Measurements from ENCODE around the gene EVA1C. TPM values are rescaled to one million over a fixed set of nuclear protein-coding genes. Genes with fewer than 3 reads are reported as not detected.
A peak's percentile ranks its signal among the peaks of the same experiment; 100 is the strongest.

EVA1C gene
- polyA plus RNA-seq, 1 donor (not counting 4 experiments of a cell fraction or from before 2014, with no cell fraction given): 15.3 TPM

DNA sequence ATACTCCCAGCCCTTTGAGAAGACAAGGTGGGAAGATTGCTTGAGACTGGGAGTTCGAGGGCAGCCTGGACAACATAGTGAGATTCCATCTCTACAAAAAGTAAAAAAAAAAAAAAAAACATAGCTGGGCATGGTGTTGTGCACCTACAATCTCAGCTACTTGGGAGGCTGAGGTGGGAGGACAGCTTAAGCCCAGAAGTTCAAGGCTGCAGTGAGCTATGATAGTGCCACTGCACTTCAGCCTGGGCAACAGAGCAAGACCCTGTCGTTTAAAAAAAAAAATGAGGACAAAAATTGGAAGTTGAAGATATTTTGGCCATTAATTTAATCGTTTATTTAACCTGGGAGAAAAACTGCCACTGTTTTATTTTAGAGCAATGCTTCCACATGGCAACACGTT, 20.8 kb upstream of the EVA1C start:
- Histone ChIP-seq H3K4me1 (ENCODE audit: control insufficient read depth, extremely low read depth, insufficient read depth, low read length) (peaks cover 26% of the 10 kb centered on the region), H3K9ac (ENCODE audit: control insufficient read depth, extremely low read depth, insufficient read depth, low read length) (peak overlapping the region; percentile 82), H3K36me3 (ENCODE audit: control insufficient read depth in 2 of 2, extremely low read depth in 1 of 2, insufficient read depth in 2 of 2, low read length in 2 of 2) (peaks cover 6 to 24% of the 10 kb centered on the region in 2 experiments), H2AFZ (ENCODE audit: control insufficient read depth, low read length) (no peak overlapping the region), H3K9me3 (ENCODE audit: control insufficient read depth, low read depth, low read length) (no peaks in the 10 kb centered on the region), H3K27ac (ENCODE audit: control insufficient read depth, insufficient read depth, low read length) (peak overlapping the region; percentile 67), H3K4me2 (ENCODE audit: control insufficient read depth, extremely low read depth, insufficient read depth, low read depth, low read length) (peak overlapping the region; percentile 97), H4K20me1 (ENCODE audit: control insufficient read depth, extremely low read depth, insufficient read depth, low read length) (peaks cover 11% of the 10 kb centered on the region), H3K9me1 (ENCODE audit: control insufficient read depth, extremely low read depth, insufficient read depth, low read length) (peaks cover 3% of the 10 kb centered on the region), H3K4me3 (ENCODE audit: control insufficient read depth in 2 of 3, extremely low read depth in 1 of 3, insufficient read depth in 2 of 3, low read depth in 1 of 3, low read length in 3 of 3) (peak overlapping the region; percentile 86 to 95 (median 91)), H3K27me3 (ENCODE audit: control insufficient read depth, extremely low read depth, insufficient read depth, low read length) (no peaks in the 10 kb centered on the region), H3K79me2 (ENCODE audit: control insufficient read depth, insufficient read depth, low read length) (peaks cover 53% of the 10 kb centered on the region)
- dilution Hi-C loops (cut with MboI; ENCODE audit: extremely low pct_ligation_motif_present, low sequenced_read_pairs): no loop called here
- DNase-seq (ENCODE audit: low read depth, low spot score) (no peak), FAIRE-seq (no peak)
- TF ChIP-seq, protein P1, sequence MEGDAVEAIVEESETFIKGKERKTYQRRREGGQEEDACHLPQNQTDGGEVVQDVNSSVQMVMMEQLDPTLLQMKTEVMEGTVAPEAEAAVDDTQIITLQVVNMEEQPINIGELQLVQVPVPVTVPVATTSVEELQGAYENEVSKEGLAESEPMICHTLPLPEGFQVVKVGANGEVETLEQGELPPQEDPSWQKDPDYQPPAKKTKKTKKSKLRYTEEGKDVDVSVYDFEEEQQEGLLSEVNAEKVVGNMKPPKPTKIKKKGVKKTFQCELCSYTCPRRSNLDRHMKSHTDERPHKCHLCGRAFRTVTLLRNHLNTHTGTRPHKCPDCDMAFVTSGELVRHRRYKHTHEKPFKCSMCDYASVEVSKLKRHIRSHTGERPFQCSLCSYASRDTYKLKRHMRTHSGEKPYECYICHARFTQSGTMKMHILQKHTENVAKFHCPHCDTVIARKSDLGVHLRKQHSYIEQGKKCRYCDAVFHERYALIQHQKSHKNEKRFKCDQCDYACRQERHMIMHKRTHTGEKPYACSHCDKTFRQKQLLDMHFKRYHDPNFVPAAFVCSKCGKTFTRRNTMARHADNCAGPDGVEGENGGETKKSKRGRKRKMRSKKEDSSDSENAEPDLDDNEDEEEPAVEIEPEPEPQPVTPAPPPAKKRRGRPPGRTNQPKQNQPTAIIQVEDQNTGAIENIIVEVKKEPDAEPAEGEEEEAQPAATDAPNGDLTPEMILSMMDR (optimal IDR thresholded peaks at IDR 0.05 in 1 of 3, IDR thresholded peaks at IDR 0.05 in 1 of 3, conservative IDR thresholded peaks at IDR 0.05 in 1 of 3; ENCODE audit: extremely low read depth in 1 of 3, insufficient read depth in 2 of 3, low read length in 3 of 3): no peak
- no peak for TF ChIP-seq EZH2 (IDR thresholded peaks at IDR 0.05; ENCODE audit: low read length)

DNA sequence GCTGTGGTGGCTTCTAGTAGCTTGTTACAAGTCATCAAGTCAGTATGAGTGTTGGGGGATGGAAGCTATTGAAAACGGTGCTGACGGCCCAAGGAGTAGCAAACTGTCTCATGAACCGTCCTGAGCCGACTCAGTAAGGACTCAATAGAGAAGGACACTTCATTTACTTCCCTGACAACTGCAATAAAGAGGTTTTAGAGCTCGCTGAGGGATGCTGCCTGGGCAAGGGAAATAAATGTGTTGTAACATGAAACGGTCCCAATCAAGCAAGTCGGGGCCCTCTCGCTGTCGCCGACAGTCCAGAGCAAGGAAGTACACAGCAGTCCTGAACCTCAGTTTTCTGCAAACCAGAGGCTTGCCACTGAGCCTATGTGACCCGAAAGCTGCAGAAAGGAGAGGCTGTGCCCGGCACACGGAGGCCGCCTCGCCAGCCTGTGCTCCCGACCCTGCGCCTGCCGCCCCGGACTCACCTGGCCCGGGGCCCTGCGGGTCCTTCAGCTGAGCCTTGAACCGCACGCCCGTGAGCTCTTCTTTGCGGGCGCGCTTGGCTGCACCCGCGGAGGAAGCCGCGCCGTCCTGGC, 20.1 kb upstream of the EVA1C start:
- H3K4me1 ChIP-seq (ENCODE audit: control insufficient read depth, extremely low read depth, insufficient read depth, low read length): peaks cover 20% of the 10 kb centered on the region
- H3K9ac ChIP-seq (ENCODE audit: control insufficient read depth, extremely low read depth, insufficient read depth, low read length): peak overlapping the region; percentile 82
- no peaks in the 10 kb centered on the region for H3K27me3 ChIP-seq (ENCODE audit: control insufficient read depth, extremely low read depth, insufficient read depth, low read length)
- peak overlapping the region; percentile 54 for H2AFZ ChIP-seq (ENCODE audit: control insufficient read depth, low read length)
- peak overlapping the region; percentile 86 to 95 (median 91) for H3K4me3 ChIP-seq (ENCODE audit: control insufficient read depth in 2 of 3, extremely low read depth in 1 of 3, insufficient read depth in 2 of 3, low read depth in 1 of 3, low read length in 3 of 3)
- H3K79me2 ChIP-seq (ENCODE audit: control insufficient read depth, insufficient read depth, low read length): peaks cover 47% of the 10 kb centered on the region
- peak; percentile 9 for FAIRE-seq
- DNase-seq (ENCODE audit: low read depth, low spot score): no peak
- no peaks in the 10 kb centered on the region for H3K9me3 ChIP-seq (ENCODE audit: control insufficient read depth, low read depth, low read length)
- H3K36me3 ChIP-seq (ENCODE audit: control insufficient read depth in 2 of 2, extremely low read depth in 1 of 2, insufficient read depth in 2 of 2, low read length in 2 of 2): peaks cover 6 to 21% of the 10 kb centered on the region in 2 experiments
- H3K9me1 ChIP-seq (ENCODE audit: control insufficient read depth, extremely low read depth, insufficient read depth, low read length): peaks cover 3% of the 10 kb centered on the region
- H4K20me1 ChIP-seq (ENCODE audit: control insufficient read depth, extremely low read depth, insufficient read depth, low read length): peaks cover 11% of the 10 kb centered on the region
- TF ChIP-seq EZH2 (IDR thresholded peaks at IDR 0.05; ENCODE audit: low read length): no peak
- TF ChIP-seq, protein P1 (optimal IDR thresholded peaks at IDR 0.05 in 1 of 3, IDR thresholded peaks at IDR 0.05 in 1 of 3, conservative IDR thresholded peaks at IDR 0.05 in 1 of 3; ENCODE audit: extremely low read depth in 1 of 3, insufficient read depth in 2 of 3, low read length in 3 of 3): no peak
- peak overlapping the region; percentile 67 for H3K27ac ChIP-seq (ENCODE audit: control insufficient read depth, insufficient read depth, low read length)
- peak overlapping the region; percentile 97 for H3K4me2 ChIP-seq (ENCODE audit: control insufficient read depth, extremely low read depth, insufficient read depth, low read depth, low read length)
- dilution Hi-C loops (cut with MboI; ENCODE audit: extremely low pct_ligation_motif_present, low sequenced_read_pairs): no loop called here

Measured in keratinocyte (primary cell).